GM13976 (cell line): ENCODE data around the gene KLK8.

Source experiments
- DNase-seq: peaks from one replicate; pipeline ENCODE4 v3.0.0; 2012; ENCODE audit warnings: low spot score
- in situ Hi-C: fragments of 300-500 bp; cut with MboI; formaldehyde crosslinking; loops from one replicate; pipeline ENCODE4 v1.12.0; 2022; ENCODE audit warnings: low sequenced_read_pairs, mixed read lengths, inconsistent platforms; ENCODE audit not compliant: unreplicated experiment
- TF ChIP-seq, protein P1 (sequence below): IDR thresholded peaks from 2 replicates; pipeline ENCODE4 v1.5.1; 2012; ENCODE audit warnings: borderline replicate concordance, mild to moderate bottlenecking; ENCODE audit not compliant: insufficient read depth; ENCODE audit errors: extremely low read depth, missing control alignments, control extremely low read depth

KLK8 gene

GRCh38 chr19:50969413-50969760 lies 32.0 kb downstream of the KLK8 start, which contains the start of gene KLK6:
TSS of gene KLK6 (minus strand) at chr19:50969591. CDS start at chr19:50968104, 1,487 bp downstream.
- DNase-seq = no peak
- TF ChIP-seq, protein P1, sequence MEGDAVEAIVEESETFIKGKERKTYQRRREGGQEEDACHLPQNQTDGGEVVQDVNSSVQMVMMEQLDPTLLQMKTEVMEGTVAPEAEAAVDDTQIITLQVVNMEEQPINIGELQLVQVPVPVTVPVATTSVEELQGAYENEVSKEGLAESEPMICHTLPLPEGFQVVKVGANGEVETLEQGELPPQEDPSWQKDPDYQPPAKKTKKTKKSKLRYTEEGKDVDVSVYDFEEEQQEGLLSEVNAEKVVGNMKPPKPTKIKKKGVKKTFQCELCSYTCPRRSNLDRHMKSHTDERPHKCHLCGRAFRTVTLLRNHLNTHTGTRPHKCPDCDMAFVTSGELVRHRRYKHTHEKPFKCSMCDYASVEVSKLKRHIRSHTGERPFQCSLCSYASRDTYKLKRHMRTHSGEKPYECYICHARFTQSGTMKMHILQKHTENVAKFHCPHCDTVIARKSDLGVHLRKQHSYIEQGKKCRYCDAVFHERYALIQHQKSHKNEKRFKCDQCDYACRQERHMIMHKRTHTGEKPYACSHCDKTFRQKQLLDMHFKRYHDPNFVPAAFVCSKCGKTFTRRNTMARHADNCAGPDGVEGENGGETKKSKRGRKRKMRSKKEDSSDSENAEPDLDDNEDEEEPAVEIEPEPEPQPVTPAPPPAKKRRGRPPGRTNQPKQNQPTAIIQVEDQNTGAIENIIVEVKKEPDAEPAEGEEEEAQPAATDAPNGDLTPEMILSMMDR = no peak
- in situ Hi-C loops = no loop called here

DNA sequence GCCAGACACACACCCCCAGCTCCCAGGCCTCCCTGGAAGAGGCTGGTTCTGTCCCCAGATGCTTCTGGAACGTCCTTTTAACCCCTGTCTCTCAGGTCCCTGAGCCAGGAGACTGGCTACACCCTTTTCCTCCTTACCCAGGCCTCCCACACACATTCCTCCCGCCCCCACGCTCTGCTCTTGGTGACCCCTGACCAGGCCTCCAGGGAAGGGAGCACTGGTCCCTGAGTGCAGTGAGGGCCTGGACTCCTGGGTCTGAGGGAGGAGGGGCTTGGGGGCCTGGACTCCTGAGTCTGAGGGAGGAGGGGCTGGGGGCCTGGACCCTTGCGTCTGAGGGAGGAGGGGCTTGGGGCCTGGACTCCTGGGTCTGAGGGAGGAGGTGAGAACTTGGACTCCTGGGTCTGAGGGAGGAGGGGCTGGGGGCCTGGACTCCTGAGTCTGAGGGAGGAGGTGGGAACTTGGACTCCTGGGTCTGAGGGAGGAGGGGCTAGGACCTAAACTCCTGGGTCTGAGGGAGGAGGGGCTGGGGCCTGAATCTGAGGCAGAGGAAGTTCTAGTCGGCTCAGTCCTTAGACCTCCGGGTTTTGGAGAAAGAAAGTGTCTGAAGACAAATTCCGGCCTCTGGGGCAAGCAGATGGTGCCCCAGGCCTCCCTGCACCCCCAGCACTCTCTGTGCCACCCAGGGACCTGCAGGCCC lies 32.5 kb downstream of the KLK8 start:
- no peak for DNase-seq
- TF ChIP-seq, protein P1 = no peak

DNA sequence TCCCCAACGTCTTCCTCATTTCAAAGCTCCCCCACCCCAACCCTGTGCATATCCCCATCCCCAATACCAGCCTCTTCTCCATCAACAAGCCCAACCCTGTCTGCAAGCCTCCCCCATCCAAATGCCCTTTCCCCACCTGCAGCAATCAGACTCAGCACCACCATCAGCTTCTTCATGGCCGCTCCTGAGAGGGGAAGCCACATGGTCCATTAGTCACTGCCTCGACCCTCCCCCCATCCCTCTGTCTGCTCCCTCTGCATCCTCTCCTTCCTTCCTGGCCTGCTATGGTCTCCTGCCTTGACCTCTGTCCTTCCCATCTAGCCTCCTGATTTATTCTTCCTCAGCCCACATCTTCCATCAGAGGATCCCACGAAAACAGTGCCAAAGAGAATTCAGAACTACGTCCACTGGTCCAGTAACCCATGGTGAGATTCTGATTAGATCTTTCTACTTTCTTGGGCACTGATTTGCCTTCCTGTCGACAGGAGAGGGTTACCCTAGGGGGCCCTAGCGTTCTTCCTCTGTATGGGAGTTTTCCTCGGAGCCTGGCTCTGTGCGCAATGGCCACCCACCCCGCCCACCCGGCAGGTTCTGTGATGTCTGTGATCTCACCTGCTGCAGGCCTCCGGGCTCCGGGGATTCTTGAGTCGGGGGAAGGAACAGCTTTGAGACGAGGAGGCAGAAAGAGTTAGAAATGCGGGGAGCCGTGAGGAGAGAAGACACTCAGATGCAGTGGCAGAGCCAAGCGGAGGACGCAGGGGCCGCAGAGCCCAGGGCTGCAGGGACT lies 33.3 kb downstream of the KLK8 start:
- in situ Hi-C loops = no loop called here
- DNase-seq = no peak
- TF ChIP-seq, protein P1 = no peak

More for the DNA sequence above, 32.5 kb downstream of the KLK8 start:
- in situ Hi-C loops = no loop called here

DNA sequence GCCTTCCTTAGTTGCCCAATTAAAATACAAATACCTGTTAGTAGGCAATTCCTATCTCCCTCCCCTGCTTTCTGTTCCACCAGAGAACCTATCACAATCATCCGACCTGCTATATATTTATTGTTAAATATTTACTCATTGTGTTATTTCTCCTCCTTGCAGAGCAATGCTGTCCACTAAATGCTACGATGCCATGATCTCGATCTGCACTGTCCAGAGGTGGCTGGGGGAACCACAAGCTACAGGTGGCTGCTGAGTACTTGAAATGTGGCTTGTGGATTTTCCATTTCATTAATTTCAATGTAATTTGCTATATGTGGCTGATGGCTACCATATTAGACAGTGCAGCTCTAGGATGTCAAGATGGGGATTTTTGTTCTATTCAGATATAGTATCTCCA lies 37.1 kb downstream of the KLK8 start:
- TF ChIP-seq, protein P1 = no peak
- in situ Hi-C loops = no loop called here
- DNase-seq = no peak

- TF ChIP-seq, protein P1 = no peak
- in situ Hi-C loops = no loop called here
- no peak for DNase-seq
Measured at GRCh38 chr19:50963381-50963780, 38.0 kb downstream of the KLK8 start.

GRCh38 chr19:50962245-50962644 lies 39.2 kb downstream of the KLK8 start:
- TF ChIP-seq, protein P1 = no peak
- in situ Hi-C loops = no loop called here
- no peak for DNase-seq
